Fibroblast of skin of right biceps (primary cell): ENCODE results near the gene ARHGAP45.

Source experiments
- DNase-seq: peaks from one replicate; pipeline ENCODE4 v3.0.0-alpha.2; 2013

Gene ARHGAP45

GRCh38 chr19:1135454-1135853 lies 68.5 kb downstream of the ARHGAP45 start:
- no peak for DNase-seq

- DNase-seq: no peak
These were observed 69.2 kb downstream of the ARHGAP45 start for GRCh38 chr19:1136201-1136600.
